GM12878 (cell line): Measurements from ENCODE around the gene WASF1. TPM values are rescaled to one million over a fixed set of nuclear protein-coding genes. Genes with fewer than 3 reads are reported as not detected.

ENCODE experiments used
- ATAC-seq: fragments of 200-7000 bp; cut with Tn5 transposase; 3 replicates; pipeline ENCODE4 v1.9.1; 2020; ENCODE audit warnings: mild to moderate bottlenecking, moderate library complexity
- BruUV-seq: library from RNA; stranded (reverse); fragments of 400-500 nt; replicated peaks from 2 replicates; lab custom pipeline; 2021; lab: Mats Ljungman, UMichigan
- CTCF ChIA-PET: fragments of 300-600 bp; sonication (Branson Sonifier 250); formaldehyde crosslinking; extraction: SDS; loops from one replicate; lab custom pipeline; 2021; ENCODE audit warnings: inconsistent platforms; lab: Yijun Ruan, JAX
- POLR2A ChIA-PET: fragments of 350-600 bp; formaldehyde crosslinking; extraction: SDS; loops from one replicate; lab custom pipeline; 2021; ENCODE audit warnings: inconsistent platforms; lab: Charles Lee
- RAD21 ChIA-PET: fragments of 300-600 bp; sonication (Branson Sonifier 250); formaldehyde crosslinking; loops from one replicate; lab custom pipeline; 2023; ENCODE audit warnings: antibody characterized with exemption; ENCODE audit not compliant: unreplicated experiment; lab: Charles Lee
- SMC1A ChIA-PET: fragments of 300-600 bp; sonication (Branson Sonifier 250); formaldehyde crosslinking; loops from one replicate; lab custom pipeline; 2023; ENCODE audit not compliant: unreplicated experiment, uncharacterized antibody; lab: Charles Lee
- DNase-seq: peaks from one replicate; pipeline ENCODE4 v3.0.0-alpha.2; 2011; ENCODE audit warnings: low read depth, low spot score
- FAIRE-seq: peaks from 3 replicates; lab custom pipeline; 2011; peaks lifted over from hg19 to GRCh38; lab: Jason Lieb, UNC
- H2AFZ ChIP-seq: 2 replicates; pipeline ENCODE4 v1.6.0; 2011; ENCODE audit warnings: low read depth, low read length, control low read depth; ENCODE audit not compliant: control insufficient read depth
- H3K27ac ChIP-seq: 2 replicates; pipeline ENCODE4 v1.5.1; 2011; ENCODE audit warnings: control low read depth; ENCODE audit not compliant: control insufficient read depth, insufficient read depth
- H3K27me3 ChIP-seq, 2 experiments: replicated peaks in 1 of 2; 2 replicates each; pipeline versions ENCODE4 v1.6.0 to v1.6.1; 2011; ENCODE audit warnings: low read length in 1 of 2; ENCODE audit not compliant: control insufficient read depth in 2 of 2, insufficient read depth in 2 of 2
- H3K36me3 ChIP-seq, 2 experiments: 2 replicates each; pipeline ENCODE4 v1.5.1; 2011; ENCODE audit warnings: low read length in 1 of 2; ENCODE audit not compliant: control insufficient read depth in 2 of 2, insufficient read depth in 2 of 2
- H3K4me1 ChIP-seq: 2 replicates; pipeline ENCODE4 v1.6.1; 2011; ENCODE audit warnings: mild to moderate bottlenecking, low read length, moderate library complexity, mixed read lengths; ENCODE audit not compliant: control insufficient read depth, insufficient read depth
- H3K4me2 ChIP-seq: 2 replicates; pipeline ENCODE4 v1.6.0; 2011; ENCODE audit warnings: control low read depth; ENCODE audit not compliant: control insufficient read depth, insufficient read depth
- H3K4me3 ChIP-seq: fragments of 200-600 bp; sonication (generic); 2 replicates; pipeline ENCODE4 v1.5.1; 2016
- H3K79me2 ChIP-seq: 2 replicates; pipeline ENCODE4 v1.6.0; 2011; ENCODE audit warnings: low read length; ENCODE audit not compliant: control insufficient read depth, insufficient read depth
- H3K9ac ChIP-seq: 2 replicates; pipeline ENCODE4 v1.8.0; 2011; ENCODE audit warnings: low read length, control low read depth, mixed read lengths; ENCODE audit not compliant: control insufficient read depth, insufficient read depth
- H3K9me3 ChIP-seq: replicated peaks from 3 replicates; pipeline ENCODE4 v1.5.1; 2011; ENCODE audit warnings: mild to moderate bottlenecking, low read length; ENCODE audit not compliant: control insufficient read depth, insufficient read depth
- H4K20me1 ChIP-seq: 2 replicates; pipeline ENCODE4 v1.6.0; 2011; ENCODE audit not compliant: control insufficient read depth, insufficient read depth
- CBX3 ChIP-seq: fragments of 200-600 bp; sonication (generic); IDR thresholded peaks from 2 replicates; pipeline ENCODE4 v1.6.1; 2016; ENCODE audit warnings: low read depth, borderline replicate concordance
- CTCF ChIP-seq, 3 experiments: IDR thresholded peaks in 2 of 3; conservative IDR thresholded peaks in 1 of 3; 2 replicates each; pipeline ENCODE4 v1.5.1; 2011; ENCODE audit warnings: low read depth in 3 of 3, low read length in 3 of 3, mild to moderate bottlenecking in 3 of 3, control low read depth in 2 of 3, moderate library complexity in 2 of 3, inconsistent platforms in 1 of 3, mixed read lengths in 1 of 3; ENCODE audit not compliant: control insufficient read depth in 2 of 3, insufficient read depth in 1 of 3; ENCODE audit errors: extremely low read depth in 1 of 3
- NFYB ChIP-seq: IDR thresholded peaks from 2 replicates; pipeline ENCODE4 v1.6.1; 2011; ENCODE audit warnings: low read depth, mild to moderate bottlenecking, low read length, improper control_type of control experiment, moderate library complexity; ENCODE audit not compliant: insufficient read depth
- RAD21 ChIP-seq: IDR thresholded peaks from 2 replicates; pipeline ENCODE4 v1.6.1; 2011; ENCODE audit warnings: mild to moderate bottlenecking, low read depth, low read length, moderate library complexity; ENCODE audit not compliant: insufficient read depth
- SMC3 ChIP-seq: IDR thresholded peaks from 2 replicates; pipeline ENCODE4 v1.6.1; 2011; ENCODE audit warnings: low read length, improper control_type of control experiment, borderline replicate concordance
- ZBTB33 ChIP-seq: fragments of 450-650 bp; IDR thresholded peaks from 2 replicates; pipeline ENCODE4 v1.6.1; 2017; ENCODE audit warnings: mild to moderate bottlenecking
- WGBS: methylation state at CpG from one replicate; pipeline ENCODE4 v1.1.6; 2016; ENCODE audit warnings: low lambda C conversion rate; ENCODE audit not compliant: insufficient replicate concordance, insufficient coverage; ENCODE audit errors: missing lambda C conversion rate; 5-methylcytosine and 5-hydroxymethylcytosine counted together
- in situ Hi-C: fragments of 300-500 bp; cut with MboI; formaldehyde crosslinking; loops from 9 replicates; pipeline ENCODE4 v1.14.3; 2018; ENCODE audit warnings: mixed read lengths
- intact Hi-C: fragments of 100-400 bp; cut with micrococcal nuclease; formaldehyde crosslinking; loops from one replicate; pipeline ENCODE4 v1.14.2; 2022; ENCODE audit not compliant: unreplicated experiment
- polyA plus RNA-seq, 11 experiments: library from polyadenylated mRNA; depleted of rRNA in 4 of 11; unstranded in 6 of 11; stranded (reverse) in 5 of 11; fragments of >200 nt; fragmentation: Nextera tagmentation in 4 of 11; fragmentation: Illumina TruSeq in 1 of 11; extraction: Ambion mirVana in 4 of 11; extraction: Trizol in 1 of 11; gene quantifications; 1 replicate in 1 of 11; 2 replicates in 10 of 11; pipeline versions ENCODE4 v1.2.1 to v1.2.3, GENCODE V29; 2011 to 2016; ENCODE audit warnings: inconsistent platforms in 2 of 11, missing spikeins in 2 of 11, low read depth in 1 of 11
- total RNA-seq, 4 experiments: library from RNA; depleted of rRNA in 3 of 4; stranded (reverse); fragments of >200 nt in 3 of 4; fragmentation: Illumina TruSeq in 1 of 4; extraction: Trizol in 1 of 4; gene quantifications; 2 replicates each; pipeline versions ENCODE4 v1.2.1 to v1.2.3, GENCODE V29; 2013 to 2021

WASF1 gene
- total and polyA plus RNA-seq, 10 of the 15 experiments (the other 5 are each of a cell fraction or from before 2014, with no cell fraction given), result 1.3 to 10.2 (median 4.5) TPM

GRCh38 chr6:110053395-110054240 is 125.9 kb downstream of the WASF1 start:
- CTCF ChIA-PET, result interaction anchor here (0.6 to 2.5 kb wide), 7 partner anchors 10 to 528 kb away, joined by 3 to 24 read pairs (median 3); no protein-coding TSS in a partner anchor
- intact Hi-C loops (loop anchor here (10.0 kb wide), 1 partner anchor 869 kb away; no protein-coding TSS in a partner anchor), in situ Hi-C loops (loop anchor here (5.0 kb wide), 1 partner anchor 334 kb away; no protein-coding TSS in a partner anchor)
- no peak overlapping the region for H3K4me2 ChIP-seq
- SMC1A ChIA-PET, result interaction anchor here (0.6 to 1.7 kb wide), 4 partner anchors 14 to 348 kb away, joined by 3 to 7 read pairs (median 4); no protein-coding TSS in a partner anchor
- no peaks in the 10 kb centered on the region for H3K36me3 ChIP-seq
- no peaks in the 10 kb centered on the region; a peak in 1 of 4 replicates for H3K27me3 ChIP-seq
- H3K4me1 ChIP-seq, result no peaks in the 10 kb centered on the region
- RAD21 ChIA-PET, result interaction anchor here (0.8 to 1.1 kb wide), 2 partner anchors 14 to 348 kb away, joined by 4 read pairs; no protein-coding TSS in a partner anchor
- POLR2A ChIA-PET, result no interaction called here
- no peaks in the 10 kb centered on the region for H3K79me2 ChIP-seq
- H4K20me1 ChIP-seq, result no peaks in the 10 kb centered on the region
- no peak for DNase-seq
- no peaks in the 10 kb centered on the region for H3K9me3 ChIP-seq
- no peak overlapping the region for H3K27ac ChIP-seq
- no TSS peak for BruUV-seq
- H3K4me3 ChIP-seq, result no peak overlapping the region
- no peak overlapping the region for H2AFZ ChIP-seq
- FAIRE-seq, result no peak
- no peak overlapping the region for H3K9ac ChIP-seq
- TF ChIP-seq SMC3, result peak; percentile 57
- peak; percentile 53 to 69 (median 67); a peak in 5 of 6 replicates for TF ChIP-seq CTCF (IDR thresholded peaks at IDR 0.05 in 2 of 3, conservative IDR thresholded peaks at IDR 0.05 in 1 of 3; ENCODE audit: control insufficient read depth in 2 of 3, extremely low read depth in 1 of 3, insufficient read depth in 1 of 3, low read depth in 3 of 3, low read length in 3 of 3)
- TF ChIP-seq NFYB, result no peak
- TF ChIP-seq RAD21, result peak; percentile 61
- no peak for TF ChIP-seq CBX3
- TF ChIP-seq ZBTB33, result no peak
- ATAC-seq, result peak; percentile 61
- WGBS, result 0% methylated on average over 5 of the region's 5 CpGs
